ENCODE measurements around the gene FAM111A. TPM values are rescaled to one million over a fixed set of nuclear protein-coding genes. Genes with fewer than 3 reads are reported as not detected.

Gene FAM111A
- total and polyA plus RNA-seq, 10 of the 15 experiments (the other 5 are each of a cell fraction or from before 2014, with no cell fraction given): 26.6 to 95.0 (median 67.5) TPM

GRCh38 chr11:59142530-59143507 lies at the start of gene FAM111A (continued):
- no peak for TF ChIP-seq ZNF592 (IDR thresholded peaks at IDR 0.05)
- no peak for TF ChIP-seq NR2C1 (IDR thresholded peaks at IDR 0.05)
- TF ChIP-seq CHD1 (IDR thresholded peaks at IDR 0.05; ENCODE audit: low read depth, low read length): no peak
- TF ChIP-seq HDGF (IDR thresholded peaks at IDR 0.05): peak; percentile 88
- TF ChIP-seq SIX5 (IDR thresholded peaks at IDR 0.05; ENCODE audit: low read depth, low read length, severe bottlenecking): no peak
- TF ChIP-seq ETV6 (conservative IDR thresholded peaks at IDR 0.05 in 1 of 2, IDR thresholded peaks at IDR 0.05 in 1 of 2; ENCODE audit: borderline replicate concordance in 1 of 2, low read depth in 1 of 2): peak in 1 of 2 experiments; percentile 66; a peak in 1 of 4 replicates
- TF ChIP-seq ZNF207 (IDR thresholded peaks at IDR 0.05; ENCODE audit: borderline replicate concordance): no peak
- 0 out of 2 replicates have a peak, but pooled peaks have one; percentile 22 for TF ChIP-seq MEF2A (IDR thresholded peaks at IDR 0.05; ENCODE audit: insufficient read depth, low read depth, low read length)
- peak; percentile 91 for TF ChIP-seq RFX5 (IDR thresholded peaks at IDR 0.05; ENCODE audit: low read depth, low read length)
- no peak for TF ChIP-seq ZNF217 (IDR thresholded peaks at IDR 0.05)
- TF ChIP-seq EED (IDR thresholded peaks at IDR 0.05; ENCODE audit: low read depth): peak; percentile 90
- TF ChIP-seq POU2F2 (IDR thresholded peaks at IDR 0.05; ENCODE audit: borderline replicate concordance, low read depth, low read length): 0 out of 3 replicates have a peak, but pooled peaks have one; percentile 31
- TF ChIP-seq BCL3 (IDR thresholded peaks at IDR 0.05; ENCODE audit: borderline replicate concordance, insufficient read depth, low read depth, low read length, poor library complexity, severe bottlenecking): no peak
- no peak for TF ChIP-seq YBX1 (IDR thresholded peaks at IDR 0.05)
- TF ChIP-seq RELA (IDR thresholded peaks at IDR 0.05; ENCODE audit: borderline replicate concordance, partially characterized antibody): peak; percentile 45
- peak; percentile 39; the same call in 1 of the 2 replicates for TF ChIP-seq FOXM1 (IDR thresholded peaks at IDR 0.05; ENCODE audit: low read depth, low read length)
- TF ChIP-seq KDM1A (IDR thresholded peaks at IDR 0.05; ENCODE audit: borderline replicate concordance): no peak
- TF ChIP-seq SMARCA5 (IDR thresholded peaks at IDR 0.05): peak; percentile 36; the same call in 1 of the 2 replicates
- TF ChIP-seq ASH2L (IDR thresholded peaks at IDR 0.05; ENCODE audit: borderline replicate concordance, low read depth): peak; percentile 100
- TF ChIP-seq MLLT1 (IDR thresholded peaks at IDR 0.05): peak; percentile 60; the same call in 1 of the 2 replicates
- 0 out of 2 replicates have a peak, but pooled peaks have one; percentile 31 for TF ChIP-seq TCF3 (IDR thresholded peaks at IDR 0.05; ENCODE audit: borderline replicate concordance, insufficient read depth, low read depth, low read length)

All from GM12878 (cell line).